Ovary (tissue), 9 donors: ENCODE data around the gene CSNK2A2. TPM values are rescaled to one million over a fixed set of nuclear protein-coding genes. Genes with fewer than 3 reads are reported as not detected.

Experiments
- DNase-seq, 5 donors: peaks; one replicate each; pipeline ENCODE4 v3.0.0-alpha.2; 2019 to 2020
- H3K27ac ChIP-seq, 2 donors: fragments of 200-600 bp; one replicate each; pipeline versions ENCODE4 v1.5.1 to v1.8.0; 2019 to 2022
- H3K27me3 ChIP-seq: fragments of 200-600 bp; one replicate; pipeline ENCODE4 v1.8.0; 2022
- H3K36me3 ChIP-seq: fragments of 200-600 bp; sonication (generic); one replicate; pipeline ENCODE4 v1.5.1; 2019
- H3K4me1 ChIP-seq: one replicate; pipeline ENCODE4 v1.8.1; 2013; ENCODE audit warnings: mild to moderate bottlenecking, moderate library complexity; ENCODE audit not compliant: insufficient read depth
- H3K4me3 ChIP-seq: fragments of 200-600 bp; sonication (generic); one replicate; pipeline ENCODE4 v1.5.1; 2017
- H3K9me3 ChIP-seq, 2 donors: fragments of 200-600 bp in 1 of 2; sonication (generic) in 1 of 2; one replicate each; pipeline versions ENCODE4 v1.5.1 to v1.8.1; 2013 to 2019; ENCODE audit warnings: mild to moderate bottlenecking in 1 of 2, moderate library complexity in 1 of 2
- CTCF ChIP-seq, 3 donors: fragments of 450-650 bp in 2 of 3; fragments of 200-600 bp in 1 of 3; IDR thresholded peaks; one replicate each; pipeline versions ENCODE4 v1.5.1 to v1.8.0; 2016 to 2022; ENCODE audit warnings: antibody characterized with exemption in 3 of 3, mild to moderate bottlenecking in 1 of 3
- EP300 ChIP-seq: sonication (generic); formaldehyde crosslinking; IDR thresholded peaks from one replicate; pipeline ENCODE4 v1.6.1; 2017; ENCODE audit warnings: antibody characterized with exemption
- POLR2A ChIP-seq: fragments of 450-650 bp; IDR thresholded peaks from one replicate; pipeline ENCODE4 v1.6.1; 2017; ENCODE audit warnings: antibody characterized with exemption, mild to moderate bottlenecking, moderate library complexity
- WGBS, 3 donors: extraction: QIAGEN DNeasy Blood & Tissue Kit in 1 of 3; methylation state at CpG; one replicate each; pipeline versions ENCODE4 v1.1.5 to v1.1.7; 2013 to 2017; 5-methylcytosine and 5-hydroxymethylcytosine counted together
- intact Hi-C, 4 donors: fragments of 100-400 bp; cut with DNase I; formaldehyde crosslinking; loops; one replicate each; pipeline versions ENCODE4 v1.11.0 to v1.15.1; 2022 to 2023
- polyA plus RNA-seq, 2 donors: library from polyadenylated mRNA; stranded (reverse); fragments of 200-250 nt in 1 of 2; fragments of 350-450 nt in 1 of 2; fragmentation: Illumina TruSeq in 1 of 2; extraction: RNeasy Lipid Tissue Mini Kit (QIAGEN cat#74804) in 1 of 2; gene quantifications; one replicate each; pipeline ENCODE4 v1.2.3, GENCODE V29; 2013 to 2014
- total RNA-seq, 7 donors: library from RNA; depleted of rRNA in 2 of 7; stranded (reverse); fragments of >200 nt in 2 of 7; fragmentation: NEBNext Ultra II Directional in 3 of 7; extraction: Animal tissue kit (Norgen Biotek cat#: 25700) in 3 of 7; gene quantifications; one replicate each; pipeline versions ENCODE4 v1.1.0 to v1.2.4, GENCODE V29; 2016 to 2023
- donor health status: DM: no; HTN: no; CAD: no; lungs with moderate emphysema.
- donor health status: DM: no; HTN: no; CAD: no.
- donor health status: Bipolar disorder and iron deficiency.
- donor health status: DM: yes; HTN: yes; CAD: no.
- donor health status: DM: no; HTN: no; CAD: no.
- donor health status: DM: yes; HTN: yes; CAD: no.

CSNK2A2 gene
- total and polyA plus RNA-seq, 9 donors: 23.1 to 95.6 (median 58.1) TPM

- intact Hi-C loops: no loop called here
- no peaks in the 10 kb centered on the region for H3K36me3 ChIP-seq
- H3K27ac ChIP-seq: no peak overlapping the region
- no peak for DNase-seq
- TF ChIP-seq CTCF (IDR thresholded peaks at IDR 0.05): no peak
- no peak for TF ChIP-seq POLR2A
- no peak for TF ChIP-seq EP300
- H3K4me3 ChIP-seq: no peak overlapping the region
- H3K9me3 ChIP-seq: no peaks in the 10 kb centered on the region
- peaks cover 20% of the 10 kb centered on the region for H3K4me1 ChIP-seq
- H3K27me3 ChIP-seq: no peaks in the 10 kb centered on the region
- 95 to 98% (median 96%) methylated on average over 6 of the region's 6 CpGs for WGBS, 3 donors
These were observed 81.4 kb downstream of the CSNK2A2 start for GRCh38 chr16:58116529-58116928.

GRCh38 chr16:58116081-58116480 lies 81.8 kb downstream of the CSNK2A2 start:
- WGBS, 3 donors: 27 to 48% (median 35%) methylated on average over 6 of the region's 6 CpGs
- Histone ChIP-seq H3K36me3 (no peaks in the 10 kb centered on the region), H3K4me1 (peaks cover 17% of the 10 kb centered on the region)

DNA sequence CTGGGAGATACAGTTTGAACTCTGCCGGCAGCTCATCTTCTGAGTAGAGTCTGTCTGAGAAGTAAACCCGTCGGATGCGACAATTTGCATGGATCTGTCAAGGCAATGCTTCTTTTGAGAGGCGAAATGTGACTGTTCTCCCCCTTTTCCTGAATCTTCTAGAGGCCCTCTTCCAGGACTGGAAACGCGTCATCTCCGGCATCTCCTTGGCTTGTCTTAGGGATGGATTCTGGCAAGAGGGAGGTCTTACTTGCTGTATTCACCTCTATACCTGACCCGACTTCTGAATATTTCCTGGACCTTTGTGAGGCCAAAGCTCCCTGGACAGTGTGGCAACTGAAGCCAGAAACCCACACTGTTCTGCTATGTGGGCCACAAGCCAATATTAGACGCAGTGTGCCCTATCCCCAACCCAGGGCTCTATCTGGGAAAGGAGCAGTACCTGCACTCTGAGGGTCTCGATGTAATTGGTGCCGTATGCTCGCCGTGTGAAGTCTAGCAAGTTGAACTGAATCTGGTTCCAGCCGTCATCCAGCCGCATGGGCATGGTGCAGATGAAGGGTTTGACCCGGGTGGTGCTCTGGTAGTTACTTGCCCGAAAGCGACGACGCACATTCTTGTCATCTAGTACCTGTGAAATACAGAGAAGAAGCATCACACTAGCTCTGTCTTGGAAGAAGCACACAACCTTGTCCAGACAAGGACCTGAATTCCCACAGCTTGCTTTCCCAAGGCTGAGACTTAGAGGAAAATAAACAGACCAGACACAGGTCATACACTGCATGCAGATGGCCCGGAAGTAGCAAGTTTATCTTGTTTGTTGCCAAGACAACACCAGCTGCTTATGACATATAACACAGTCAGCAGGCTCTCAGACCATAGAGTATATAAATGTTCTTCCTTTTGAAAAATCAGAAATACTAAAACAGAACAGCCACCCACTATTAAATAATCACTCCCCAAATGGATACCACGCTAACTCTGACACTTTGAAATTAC lies 82.8 kb downstream of the CSNK2A2 start:
- Histone ChIP-seq H3K9me3 (no peaks in the 10 kb centered on the region), H3K4me3 (no peak overlapping the region), H3K4me1 (peaks cover 12% of the 10 kb centered on the region), H3K27ac (no peak overlapping the region), H3K36me3 (no peaks in the 10 kb centered on the region), H3K27me3 (no peaks in the 10 kb centered on the region)
- 73 to 85% (median 77%) methylated on average over 23 of the region's 23 CpGs for WGBS, 3 donors
- DNase-seq: no peak
- TF ChIP-seq EP300 (no peak), CTCF (IDR thresholded peaks at IDR 0.05) (no peak), POLR2A (no peak)
- intact Hi-C loops: loop anchor here in 1 of 4 donors (5.0 kb wide), 1 partner anchor 88 kb away; the partner anchor contains the start of gene MMP15

More at GRCh38 chr16:58116081-58116480, 81.8 kb downstream of the CSNK2A2 start:
- Histone ChIP-seq H3K27me3 (no peaks in the 10 kb centered on the region), H3K4me3 (no peak overlapping the region), H3K9me3 (no peaks in the 10 kb centered on the region), H3K27ac (no peak overlapping the region)
- TF ChIP-seq CTCF (IDR thresholded peaks at IDR 0.05): no peak
- TF ChIP-seq EP300: no peak
- TF ChIP-seq POLR2A: no peak
- DNase-seq: no peak
- intact Hi-C loops: no loop called here

- Histone ChIP-seq H3K36me3 (no peaks in the 10 kb centered on the region), H3K27me3 (no peaks in the 10 kb centered on the region), H3K4me3 (no peak overlapping the region), H3K27ac (no peak overlapping the region), H3K4me1 (peaks cover 3% of the 10 kb centered on the region), H3K9me3 (no peaks in the 10 kb centered on the region)
- 91 to 96% (median 94%) methylated on average over 3 of the region's 3 CpGs for WGBS, 3 donors
- intact Hi-C loops: loop anchor here in 1 of 4 donors (5.0 kb wide), 1 partner anchor 84 kb away; the partner anchor contains the start of gene MMP15
- no peak for DNase-seq
- TF ChIP-seq CTCF (IDR thresholded peaks at IDR 0.05) (no peak), POLR2A (no peak), EP300 (no peak)
These were observed 86.6 kb downstream of the CSNK2A2 start for GRCh38 chr16:58111302-58111627.
